Ectodermal cell (in vitro differentiated cells): ENCODE data around the gene PYCARD.
"Not testable (repeated sequence)": the region's sequence is repeated elsewhere in the genome, so short reads cannot be mapped to it uniquely, and the experiment has no call there.

ENCODE experiments used
- H3K27ac ChIP-seq: 2 replicates; pipeline ENCODE4 v1.7.0; 2013; ENCODE audit warnings: mild to moderate bottlenecking, low read depth, low read length; ENCODE audit not compliant: insufficient read depth, poor library complexity, severe bottlenecking
- H3K27me3 ChIP-seq: 2 replicates; pipeline ENCODE4 v1.7.0; 2013; ENCODE audit warnings: mild to moderate bottlenecking, low read length; ENCODE audit not compliant: insufficient read depth, control insufficient read depth, poor library complexity, severe bottlenecking
- H3K36me3 ChIP-seq: one replicate; pipeline ENCODE4 v1.7.0; 2013; ENCODE audit warnings: low read length; ENCODE audit not compliant: control insufficient read depth, insufficient read depth
- H3K4me1 ChIP-seq: one replicate; pipeline ENCODE4 v1.7.0; 2013; ENCODE audit warnings: low read length; ENCODE audit not compliant: control insufficient read depth, insufficient read depth
- H3K4me3 ChIP-seq: 2 replicates; pipeline ENCODE4 v1.7.0; 2013; ENCODE audit warnings: low read depth, low read length, control low read depth; ENCODE audit not compliant: insufficient read depth
- H3K9me3 ChIP-seq: 2 replicates; pipeline ENCODE4 v1.7.0; 2013; ENCODE audit warnings: mild to moderate bottlenecking, low read length, moderate library complexity; ENCODE audit not compliant: control insufficient read depth
- WGBS, 2 experiments: methylation state at CpG; one replicate each; pipeline ENCODE4 v1.1.7; 2013; ENCODE audit warnings: missing lambda C conversion rate in 2 of 2; 5-methylcytosine and 5-hydroxymethylcytosine counted together

The PYCARD gene

DNA sequence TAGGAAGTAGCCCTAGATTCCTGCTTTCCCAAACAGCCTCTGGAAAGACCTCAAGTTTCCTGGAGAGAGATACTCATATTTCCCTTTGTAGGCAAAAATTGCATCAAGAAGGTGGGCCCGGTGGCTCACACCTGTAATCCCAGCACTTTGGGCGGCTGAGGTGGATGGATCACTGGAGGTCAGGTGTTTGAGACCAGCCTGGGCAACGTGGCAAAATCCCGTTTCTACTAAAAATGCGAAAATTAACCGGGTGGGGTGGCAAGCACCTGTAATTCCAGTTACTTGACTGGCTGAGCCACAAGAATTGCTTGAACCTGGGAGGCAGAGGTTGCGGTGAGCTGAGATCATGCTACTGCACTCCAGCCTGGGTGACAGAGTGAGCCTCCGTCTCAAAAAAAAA lies 2.4 kb downstream of the PYCARD start:
- H3K36me3 ChIP-seq, H3K9me3 ChIP-seq, H3K4me3 ChIP-seq, H3K4me1 ChIP-seq, H3K27ac ChIP-seq: not testable (repeated sequence)
- H3K27me3 ChIP-seq, result peaks cover 46% of the 10 kb centered on the region
- WGBS, 2 experiments, result 92 to 93% methylated on average over 8 of the region's 8 CpGs

DNA sequence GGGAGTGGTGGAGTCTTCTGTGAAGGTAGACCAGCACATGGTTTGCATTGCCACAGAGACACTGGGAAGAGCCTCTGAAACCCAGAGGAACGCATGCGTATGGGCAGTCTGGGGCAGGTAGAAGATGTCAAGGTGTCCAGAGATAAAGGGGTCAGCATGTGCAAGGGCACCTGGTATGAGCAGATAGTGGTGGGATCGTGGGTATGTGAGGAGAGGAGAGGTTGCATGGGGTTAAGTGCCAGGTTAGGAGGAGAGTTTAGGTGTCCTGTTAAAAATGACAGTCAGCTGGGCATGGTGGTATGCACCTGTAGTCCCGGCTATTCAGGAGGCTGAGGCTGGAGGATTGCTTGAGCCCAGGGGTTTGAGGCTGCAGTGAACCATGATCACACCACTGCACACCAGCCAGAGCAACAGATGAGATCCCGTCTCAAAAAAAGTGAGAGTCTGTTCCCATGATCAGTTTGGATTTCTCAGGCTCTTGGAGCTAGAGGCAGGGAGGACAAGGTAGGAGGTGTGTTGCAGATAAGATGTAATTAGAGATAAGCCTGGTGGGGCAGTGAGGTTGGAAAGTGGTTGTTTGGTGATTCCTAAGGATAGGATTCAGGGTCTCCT lies 3.0 kb downstream of the PYCARD start:
- H3K36me3 ChIP-seq, result peaks cover 14% of the 10 kb centered on the region
- 94 to 96% methylated on average over 5 of the region's 5 CpGs for WGBS, 2 experiments

DNA sequence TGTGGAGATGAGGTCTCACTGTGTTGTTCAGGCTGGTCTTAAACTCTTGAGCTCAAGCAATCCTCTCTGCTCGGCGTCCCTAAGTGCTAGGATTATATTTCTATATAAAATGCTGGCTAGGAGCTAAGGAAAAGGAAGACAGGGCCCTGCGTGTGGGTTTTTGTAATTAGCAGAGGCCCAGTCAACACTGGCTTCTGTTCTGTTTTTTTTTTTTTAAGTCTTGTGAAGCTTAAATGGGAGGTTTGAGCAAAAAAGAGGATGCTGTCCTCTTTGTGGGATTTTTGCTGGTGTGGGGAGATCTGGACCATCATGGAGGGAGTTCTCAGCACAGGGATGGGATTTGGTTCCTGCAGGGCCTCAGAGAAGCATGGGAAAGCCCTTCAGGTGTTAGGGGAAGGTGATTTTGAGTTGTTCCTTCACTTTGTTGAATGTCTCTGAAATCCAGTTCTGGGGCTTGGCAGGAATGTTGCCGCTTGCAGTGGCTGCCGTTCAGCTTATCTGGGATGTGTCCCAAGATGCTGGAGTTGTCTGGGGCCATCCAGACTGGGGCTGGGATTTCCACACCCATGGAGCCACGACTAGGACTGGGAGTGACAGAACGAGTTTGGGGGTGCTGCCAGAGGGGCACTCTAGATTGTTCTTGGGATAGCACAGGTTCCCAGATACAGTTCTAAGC lies 4.2 kb downstream of the PYCARD start:
- 91 to 93% methylated on average over 7 of the region's 7 CpGs for WGBS, 2 experiments
- Histone ChIP-seq H3K9me3 (no peaks in the 10 kb centered on the region), H3K27me3 (peaks cover 28% of the 10 kb centered on the region), H3K4me3 (no peak overlapping the region), H3K4me1 (no peaks in the 10 kb centered on the region), H3K27ac (no peak overlapping the region), H3K36me3 (peaks cover 22% of the 10 kb centered on the region)

More for the DNA sequence above, 3.0 kb downstream of the PYCARD start:
- Histone ChIP-seq H3K27ac (no peak overlapping the region), H3K4me3 (no peak overlapping the region), H3K9me3 (no peaks in the 10 kb centered on the region), H3K4me1 (no peaks in the 10 kb centered on the region), H3K27me3 (peaks cover 40% of the 10 kb centered on the region)

DNA sequence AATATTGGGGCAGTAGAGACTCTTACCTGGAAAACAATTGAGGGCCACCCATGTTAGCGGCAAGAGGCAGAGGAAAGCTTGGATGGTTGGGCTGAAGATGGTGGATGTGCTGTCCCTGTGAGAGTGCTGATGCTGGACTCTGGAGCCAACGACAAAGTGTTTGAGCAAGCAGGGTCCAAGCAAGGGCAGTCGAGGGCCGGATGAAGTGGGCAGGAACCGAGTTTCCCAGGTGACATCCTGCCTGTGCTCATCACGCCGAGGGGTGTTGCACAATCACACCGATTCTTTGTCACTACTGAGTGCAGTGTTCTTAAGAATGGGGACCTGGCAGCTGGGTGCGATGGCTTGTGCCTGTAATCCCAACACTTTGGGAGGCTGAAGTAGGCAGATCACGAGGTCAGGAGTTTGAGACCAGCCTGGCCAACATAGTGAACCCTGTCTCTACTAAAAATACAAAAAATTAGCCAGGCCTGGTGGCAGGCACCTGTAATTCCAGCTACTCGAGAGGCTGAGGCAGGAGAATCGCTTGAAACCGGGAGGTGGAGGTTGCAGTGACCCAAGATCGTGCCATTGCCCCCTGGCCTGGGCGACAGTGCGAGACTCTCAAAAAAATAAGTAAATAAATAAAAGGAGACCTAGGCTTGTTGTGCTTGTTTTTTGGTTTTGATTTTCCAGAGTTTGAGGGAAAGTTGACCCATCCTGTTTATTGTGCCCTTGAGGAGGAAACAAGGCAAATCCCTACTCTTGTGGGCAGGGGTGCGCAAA lies 6.1 kb downstream of the PYCARD start:
- Histone ChIP-seq H3K9me3 (no peaks in the 10 kb centered on the region), H3K4me1 (no peaks in the 10 kb centered on the region), H3K27me3 (peaks cover 10% of the 10 kb centered on the region), H3K27ac (no peak overlapping the region), H3K36me3 (peaks cover 34% of the 10 kb centered on the region), H3K4me3 (no peak overlapping the region)
- WGBS, 2 experiments, result 94 to 95% methylated on average over 17 of the region's 17 CpGs

- not testable (repeated sequence) for H3K27me3 ChIP-seq, H3K4me3 ChIP-seq, H3K27ac ChIP-seq, H3K9me3 ChIP-seq, H3K4me1 ChIP-seq
- WGBS, 2 experiments, result 95% methylated on average over 11 of the region's 11 CpGs
- peaks cover 40% of the 10 kb centered on the region for H3K36me3 ChIP-seq
Measured at GRCh38 chr16:31195861-31196260, 6.7 kb downstream of the PYCARD start.

DNA sequence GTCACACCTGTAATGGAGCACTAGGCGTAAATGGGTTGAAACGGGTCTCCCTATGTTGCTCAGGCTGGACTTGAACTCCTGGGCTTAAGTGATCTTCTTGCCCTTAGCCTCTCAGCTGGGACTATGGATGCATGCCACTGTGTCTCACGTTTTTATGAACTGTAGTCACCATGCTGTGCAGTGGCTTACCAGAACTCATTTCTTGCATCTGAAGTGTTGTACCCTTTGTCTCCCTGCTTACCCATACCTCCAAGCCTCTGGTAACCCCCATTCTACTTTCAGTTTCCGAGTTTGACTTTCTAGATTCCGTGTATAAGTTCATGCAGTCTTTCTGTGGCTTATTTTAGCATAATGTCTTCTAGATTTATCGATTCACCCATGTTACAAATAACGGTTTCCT lies 7.7 kb downstream of the PYCARD start:
- H3K27ac ChIP-seq, result no peak overlapping the region

GRCh38 chr16:31193874-31194273 lies 8.7 kb downstream of the PYCARD start:
- Histone ChIP-seq H3K27me3 (no peaks in the 10 kb centered on the region), H3K27ac (no peak overlapping the region), H3K4me3 (no peak overlapping the region), H3K9me3 (no peaks in the 10 kb centered on the region), H3K4me1 (no peaks in the 10 kb centered on the region), H3K36me3 (peaks cover 60% of the 10 kb centered on the region)
- WGBS, 2 experiments, result 95 to 100% methylated on average over 2 of the region's 2 CpGs

More for the DNA sequence above, 7.7 kb downstream of the PYCARD start:
- Histone ChIP-seq H3K4me3 (no peak overlapping the region), H3K27me3 (no peaks in the 10 kb centered on the region), H3K36me3 (peaks cover 50% of the 10 kb centered on the region), H3K4me1 (no peaks in the 10 kb centered on the region), H3K9me3 (no peaks in the 10 kb centered on the region)
- 94 to 95% methylated on average over 7 of the region's 7 CpGs for WGBS, 2 experiments

GRCh38 chr16:31192856-31193642 lies 9.5 kb downstream of the PYCARD start:
- Histone ChIP-seq H3K4me1 (no peaks in the 10 kb centered on the region), H3K9me3 (no peaks in the 10 kb centered on the region), H3K4me3 (no peak overlapping the region), H3K27ac (no peak overlapping the region), H3K36me3 (peaks cover 66% of the 10 kb centered on the region), H3K27me3 (no peaks in the 10 kb centered on the region)
- WGBS, 2 experiments, result 96% methylated on average over 16 of the region's 16 CpGs

GRCh38 chr16:31191697-31192428 lies 10.7 kb downstream of the PYCARD start:
- Histone ChIP-seq H3K4me1 (no peaks in the 10 kb centered on the region), H3K27ac (no peak overlapping the region), H3K27me3 (no peaks in the 10 kb centered on the region), H3K36me3 (peaks cover 78% of the 10 kb centered on the region), H3K9me3 (no peaks in the 10 kb centered on the region), H3K4me3 (no peak overlapping the region)
- WGBS, 2 experiments, result 92 to 96% methylated on average over 5 of the region's 5 CpGs
